Cardiac fibroblast (primary cell): Measurements from ENCODE around the gene THSD7A.

Experiments
- DNase-seq, 2 donors: peaks; one replicate each; pipeline versions ENCODE4 v3.0.0 to v3.0.0-alpha.2; 2010; ENCODE audit warnings: low read depth in 2 of 2
- H3K4me3 ChIP-seq, 2 donors: replicated peaks in 1 of 2; 1 replicate in 1 of 2; 2 replicates in 1 of 2; pipeline ENCODE4 v1.5.1; 2011; ENCODE audit warnings: low read depth in 2 of 2, low read length in 2 of 2, mild to moderate bottlenecking in 2 of 2, moderate library complexity in 1 of 2
- CTCF ChIP-seq: IDR thresholded peaks from one replicate; pipeline ENCODE4 v1.5.1; 2011; ENCODE audit warnings: low read depth, mild to moderate bottlenecking, low read length, inconsistent platforms

THSD7A gene

GRCh38 chr7:11516328-11516727, 315.7 kb downstream of the THSD7A start:
- no peak for DNase-seq
- TF ChIP-seq CTCF: no peak
- H3K4me3 ChIP-seq: no peak overlapping the region

GRCh38 chr7:11513460-11513859, 318.5 kb downstream of the THSD7A start:
- peak; percentile 5 to 18 for DNase-seq
- no peak for TF ChIP-seq CTCF
- H3K4me3 ChIP-seq: no peak overlapping the region

GRCh38 chr7:11507929-11508328, 324.1 kb downstream of the THSD7A start:
- no peak overlapping the region for H3K4me3 ChIP-seq
- no peak for DNase-seq
- no peak for TF ChIP-seq CTCF

GRCh38 chr7:11506417-11506816, 325.6 kb downstream of the THSD7A start:
- H3K4me3 ChIP-seq: no peak overlapping the region
- no peak for TF ChIP-seq CTCF
- DNase-seq: no peak

GRCh38 chr7:11505471-11505985, 326.5 kb downstream of the THSD7A start:
- no peak for TF ChIP-seq CTCF
- H3K4me3 ChIP-seq: no peak overlapping the region
- DNase-seq: no peak

GRCh38 chr7:11492307-11492706, 339.7 kb downstream of the THSD7A start:
- H3K4me3 ChIP-seq: no peak overlapping the region
- peak; percentile 58 to 68 for DNase-seq
- no peak for TF ChIP-seq CTCF

GRCh38 chr7:11491811-11492210, 340.2 kb downstream of the THSD7A start:
- TF ChIP-seq CTCF: no peak
- DNase-seq: no peak
- no peak overlapping the region for H3K4me3 ChIP-seq
